ENCODE results near the gene DCAF6. TPM values are rescaled to one million over a fixed set of nuclear protein-coding genes. Genes with fewer than 3 reads are reported as not detected.

DCAF6 gene
- total and polyA plus RNA-seq, 4 donors, result 33.5 to 105 (median 71.1) TPM

- TF ChIP-seq MAX (IDR thresholded peaks at IDR 0.05) (no peak), HNF4A (conservative IDR thresholded peaks at IDR 0.05) (no peak), SP1 (IDR thresholded peaks at IDR 0.05) (no peak), CTCF (IDR thresholded peaks at IDR 0.05; ENCODE audit: low read depth, low read length, missing input control) (no peak), FOXA2 (IDR thresholded peaks at IDR 0.05) (no peak), YY1 (IDR thresholded peaks at IDR 0.05) (no peak), RAD21 (IDR thresholded peaks at IDR 0.05) (no peak), FOXA1 (IDR thresholded peaks at IDR 0.05) (no peak), HNF4G (IDR thresholded peaks at IDR 0.05) (no peak), ATF3 (IDR thresholded peaks at IDR 0.05) (no peak), NR2F2 (IDR thresholded peaks at IDR 0.05) (no peak), GABPA (IDR thresholded peaks at IDR 0.05 in 1 of 2, conservative IDR thresholded peaks at IDR 0.05 in 1 of 2) (no peak), RXRA (IDR thresholded peaks at IDR 0.05) (no peak), TAF1 (conservative IDR thresholded peaks at IDR 0.05) (no peak), ZBTB33 (IDR thresholded peaks at IDR 0.05) (no peak), REST (IDR thresholded peaks at IDR 0.05) (no peak), JUND (IDR thresholded peaks at IDR 0.05) (no peak)
- Histone ChIP-seq H3K4me3 (ENCODE audit: low read depth in 1 of 3, low read length in 3 of 3) (no peak overlapping the region), H3K36me3 (ENCODE audit: control insufficient read depth in 4 of 4, insufficient read depth in 3 of 4, low read depth in 1 of 4, low read length in 3 of 4) (peaks cover 0 to 5% (median 1%) of the 10 kb centered on the region in 4 donors), H3K9me3 (ENCODE audit: control insufficient read depth in 4 of 4, low read length in 3 of 4) (no peaks in the 10 kb centered on the region), H3K9ac (ENCODE audit: low read depth in 1 of 2, low read length in 2 of 2) (no peak overlapping the region), H3K27me3 (ENCODE audit: control insufficient read depth in 4 of 4, insufficient read depth in 4 of 4, low read length in 3 of 4) (no peaks in the 10 kb centered on the region), H3K4me1 (ENCODE audit: control insufficient read depth in 4 of 4, insufficient read depth in 4 of 4, low read length in 3 of 4) (peaks cover 4 to 58% (median 25%) of the 10 kb centered on the region in 4 donors), H3K27ac (ENCODE audit: low read depth in 1 of 2, low read length in 2 of 2) (no peak overlapping the region)
- WGBS, result 92% methylated on average over 2 of the region's 2 CpGs
- no peak for DNase-seq (ENCODE audit: low spot score)
Measured at GRCh38 chr1:167924102-167924501, 12.4 kb upstream of the DCAF6 start.
